Upper lobe of left lung (tissue), 4 donors: ENCODE data around the gene IRF2BP1.

ENCODE experiments used
- CTCF ChIP-seq, 6 experiments: fragments of 450-650 bp in 4 of 6; fragments of 200-600 bp in 2 of 6; sonication (generic) in 2 of 6; IDR thresholded peaks; one replicate each; pipeline ENCODE4 v1.5.1; 2016 to 2019; ENCODE audit warnings: antibody characterized with exemption in 6 of 6
- EP300 ChIP-seq, 4 donors: sonication (generic); formaldehyde crosslinking; IDR thresholded peaks; one replicate each; pipeline ENCODE4 v1.5.1; 2017; ENCODE audit warnings: antibody characterized with exemption in 4 of 4, control low read depth in 2 of 4
- POLR2A ChIP-seq, 4 donors: fragments of 450-650 bp; IDR thresholded peaks; one replicate each; pipeline ENCODE4 v1.5.1; 2016 to 2017; ENCODE audit warnings: antibody characterized with exemption in 4 of 4, mild to moderate bottlenecking in 2 of 4
- POLR2AphosphoS5 ChIP-seq, 2 donors: sonication (generic); formaldehyde crosslinking; IDR thresholded peaks; one replicate each; pipeline ENCODE4 v1.5.1; 2017; ENCODE audit warnings: antibody characterized with exemption in 2 of 2

GRCh38 chr19:45897261-45897812 is 11.4 kb upstream of the IRF2BP1 start:
- TF ChIP-seq CTCF (IDR thresholded peaks at IDR 0.05) (no peak), POLR2AphosphoS5 (IDR thresholded peaks at IDR 0.05) (no peak), POLR2A (IDR thresholded peaks at IDR 0.05) (no peak), EP300 (IDR thresholded peaks at IDR 0.05) (no peak)
